Activated CD4-positive, alpha-beta T cell treated with anti-CD3 and anti-CD28 coated beads, Interleukin-2, amount 50 U/mL, for 1 hour (primary cell): Measurements from ENCODE around the gene HOXB3.

Experiments used
- DNase-seq: peaks from one replicate; pipeline ENCODE4 v3.0.0-alpha.2; 2020

Gene HOXB3

GRCh38 chr17:48611681-48612455, 21.8 kb upstream of the HOXB3 start:
- DNase-seq, result no peak

- no peak for DNase-seq
Measured at GRCh38 chr17:48611213-48611612, 21.2 kb upstream of the HOXB3 start.

GRCh38 chr17:48610282-48611211, 20.5 kb upstream of the HOXB3 start, which contains the start of gene HOXB7:
Gene HOXB7 (minus strand): TSS chr17:48611017. CDS start chr17:48610918, 99 bp downstream.
- peak; percentile 57 for DNase-seq

- no peak for DNase-seq
Measured at GRCh38 chr17:48609759-48610281, 19.8 kb upstream of the HOXB3 start.

- no peak for DNase-seq
Measured at GRCh38 chr17:48609033-48609432, 19.0 kb upstream of the HOXB3 start.

DNA sequence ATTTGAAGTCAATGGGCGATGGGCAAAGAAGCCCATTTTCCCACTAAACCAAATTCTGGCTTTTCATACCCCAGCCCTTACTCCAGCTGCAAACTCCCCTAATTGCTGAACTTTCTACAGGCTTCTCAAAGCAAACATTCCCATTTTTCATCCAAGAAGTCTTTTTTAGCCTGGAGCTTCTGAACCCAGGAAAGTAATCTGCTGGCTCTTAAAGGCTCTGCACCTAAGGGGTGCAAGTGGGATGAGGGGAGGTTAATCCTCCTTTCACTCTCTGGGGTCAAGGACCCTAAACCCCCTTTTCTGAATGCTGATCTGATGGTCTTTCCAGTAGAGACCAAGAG, 18.4 kb upstream of the HOXB3 start:
- no peak for DNase-seq

GRCh38 chr17:48606892-48607614, 17.0 kb upstream of the HOXB3 start:
- no peak for DNase-seq

DNA sequence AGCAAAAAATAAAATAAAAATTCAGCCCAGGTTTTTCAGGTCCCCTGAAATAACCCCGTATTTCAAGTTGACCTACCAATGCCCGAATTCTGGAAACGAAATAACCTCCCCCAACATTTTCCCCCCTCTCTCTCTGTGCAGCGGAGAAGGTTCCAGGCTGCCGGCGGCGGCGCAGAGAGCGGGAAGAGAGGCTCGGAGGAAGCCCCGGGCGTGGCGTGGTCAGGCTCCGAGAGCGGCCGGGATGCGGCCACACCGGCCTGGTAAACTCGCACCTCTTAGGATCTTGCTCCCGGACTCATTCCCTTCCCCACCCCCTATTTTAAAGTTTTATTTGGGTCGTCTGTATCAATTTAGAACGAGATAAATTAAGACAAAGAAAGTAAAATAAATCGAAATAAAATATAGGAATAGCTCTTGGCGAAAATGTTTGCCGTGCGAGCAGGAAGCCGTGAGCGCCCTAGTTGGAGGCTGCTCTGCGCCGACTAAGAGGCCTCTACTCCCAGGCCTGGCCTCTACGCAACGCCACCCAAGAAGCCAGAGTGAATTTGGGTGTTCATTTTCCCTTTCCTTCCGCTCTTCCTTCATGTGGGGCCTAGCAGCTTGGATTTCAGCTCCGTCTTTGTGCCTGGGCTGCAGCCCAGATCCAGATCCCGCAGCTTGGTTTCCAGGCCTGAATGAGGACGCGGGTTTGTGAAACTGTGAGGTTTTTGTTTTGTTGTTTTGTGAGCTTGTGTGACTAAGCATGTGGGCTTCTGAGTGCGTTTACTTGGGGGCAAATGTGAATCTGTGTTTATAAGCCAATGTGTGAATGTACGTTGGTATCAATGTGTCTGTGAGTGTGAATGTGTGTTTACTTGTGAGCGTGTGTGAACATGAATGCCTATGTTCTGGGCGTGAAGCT, 16.2 kb upstream of the HOXB3 start:
- DNase-seq, result no peak

- no peak for DNase-seq
Measured at GRCh38 chr17:48605409-48605919, 15.4 kb upstream of the HOXB3 start.

- no peak for DNase-seq
Measured at GRCh38 chr17:48604770-48605329, 14.8 kb upstream of the HOXB3 start, which contains the start of gene HOXB6. Gene HOXB6 (minus strand): TSS chr17:48604986. CDS start chr17:48598150, 6,836 bp downstream.

DNA sequence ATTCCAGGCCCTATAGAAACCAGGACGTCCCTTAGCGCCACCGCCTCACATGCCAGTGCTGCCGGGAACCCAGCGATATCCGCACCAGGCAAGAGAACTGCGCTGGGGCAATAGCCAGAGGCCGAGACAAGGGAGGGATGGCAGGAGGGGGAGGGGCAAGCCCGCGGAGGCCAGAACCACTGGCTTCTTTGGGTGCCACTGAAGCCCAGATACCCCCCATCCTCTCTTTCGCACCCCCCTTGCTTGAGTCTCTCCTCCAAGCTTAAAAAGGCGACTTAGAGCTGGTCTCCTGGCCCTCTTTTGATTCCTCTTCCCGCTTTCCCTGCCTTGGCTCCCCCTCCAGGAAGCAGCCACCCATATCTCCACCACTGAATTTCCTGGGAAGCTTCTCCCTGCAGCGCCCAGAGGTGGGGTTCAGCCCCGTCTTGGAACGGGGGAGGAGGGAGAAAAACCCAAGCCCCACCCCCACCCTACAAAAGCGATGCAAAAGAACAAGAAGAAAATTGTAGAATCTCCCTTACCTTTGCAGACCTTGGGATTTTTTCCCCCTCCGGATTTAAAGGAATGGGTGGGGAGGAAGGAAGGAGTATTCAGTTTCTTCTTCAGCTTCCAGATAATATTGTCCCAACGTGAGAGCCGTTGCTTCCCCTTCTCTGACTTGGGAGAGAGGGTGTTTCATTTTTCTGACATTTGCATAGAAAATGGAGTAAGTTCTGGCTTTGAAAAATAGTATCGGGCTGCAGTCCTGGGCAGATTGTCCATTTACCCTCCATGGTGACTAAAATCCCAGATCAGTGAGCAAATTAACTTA, 14.1 kb upstream of the HOXB3 start:
- no peak for DNase-seq

DNA sequence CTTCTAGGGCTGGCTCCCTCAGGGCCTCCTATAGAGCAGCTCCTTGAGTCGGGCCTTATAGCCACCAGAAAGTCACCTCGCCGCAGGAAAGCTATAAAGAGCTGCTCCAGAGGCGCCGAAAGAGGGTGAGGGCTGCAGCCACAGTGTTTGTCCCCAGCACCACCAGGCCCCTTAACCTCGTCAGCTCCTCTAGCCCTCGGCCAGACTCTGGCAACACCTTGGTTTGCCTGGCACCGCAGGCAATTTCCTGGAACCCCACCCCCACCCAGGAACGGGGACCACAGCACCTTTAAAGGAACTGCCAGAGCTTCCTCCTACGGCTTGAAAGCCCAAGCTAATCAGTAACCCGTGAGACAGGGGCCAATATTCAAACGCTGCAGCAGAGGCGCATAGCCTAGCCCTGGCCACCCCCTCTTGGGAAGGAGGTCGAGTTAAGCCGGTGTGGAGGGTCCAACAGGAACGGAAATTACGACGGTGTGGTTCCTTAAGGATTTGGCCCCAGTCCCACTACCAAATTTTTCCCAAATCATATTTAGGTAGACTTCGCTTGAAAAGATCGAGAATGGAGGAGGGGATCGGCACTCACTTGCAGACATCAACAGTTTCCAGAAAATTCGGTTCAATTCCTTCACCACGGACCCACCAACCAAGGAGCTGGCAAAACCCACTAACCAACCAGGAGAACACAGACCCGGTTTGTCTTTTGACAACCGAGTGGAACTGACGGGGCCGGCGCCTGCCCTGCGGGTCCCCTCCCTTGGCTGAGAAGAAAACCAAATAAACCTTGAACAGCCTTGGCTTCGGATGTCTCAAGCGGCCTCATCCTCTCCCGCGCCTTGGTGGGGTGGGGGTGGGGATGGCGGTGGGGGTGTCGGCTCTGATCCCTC, 11.7 kb upstream of the HOXB3 start:
- DNase-seq, result no peak

- no peak for DNase-seq
Measured at GRCh38 chr17:48601207-48601538, 11.1 kb upstream of the HOXB3 start.

GRCh38 chr17:48600244-48601098, 10.4 kb upstream of the HOXB3 start:
- no peak for DNase-seq

DNA sequence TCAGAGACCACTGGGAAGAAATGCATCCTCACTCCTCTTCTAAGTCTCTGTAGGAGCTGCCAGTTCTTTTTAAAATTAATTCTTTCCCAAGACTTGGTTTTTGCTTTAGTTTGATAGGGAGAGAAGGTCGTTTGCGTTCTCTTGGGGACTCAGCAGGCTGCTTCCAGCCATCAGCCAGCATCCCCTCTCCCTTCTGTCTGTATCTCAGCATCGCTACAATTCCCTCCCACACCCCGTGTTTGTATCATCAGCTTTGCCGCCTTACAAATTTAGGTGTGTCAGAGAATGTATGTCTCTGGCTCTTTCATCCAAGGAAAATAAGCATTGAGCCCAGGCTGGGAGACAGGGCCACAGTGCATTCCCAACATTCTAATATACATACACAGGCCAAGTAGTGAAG, 9.3 kb upstream of the HOXB3 start:
- DNase-seq, result no peak

- DNase-seq, result no peak
Measured at GRCh38 chr17:48598736-48599135, 8.7 kb upstream of the HOXB3 start.

DNA sequence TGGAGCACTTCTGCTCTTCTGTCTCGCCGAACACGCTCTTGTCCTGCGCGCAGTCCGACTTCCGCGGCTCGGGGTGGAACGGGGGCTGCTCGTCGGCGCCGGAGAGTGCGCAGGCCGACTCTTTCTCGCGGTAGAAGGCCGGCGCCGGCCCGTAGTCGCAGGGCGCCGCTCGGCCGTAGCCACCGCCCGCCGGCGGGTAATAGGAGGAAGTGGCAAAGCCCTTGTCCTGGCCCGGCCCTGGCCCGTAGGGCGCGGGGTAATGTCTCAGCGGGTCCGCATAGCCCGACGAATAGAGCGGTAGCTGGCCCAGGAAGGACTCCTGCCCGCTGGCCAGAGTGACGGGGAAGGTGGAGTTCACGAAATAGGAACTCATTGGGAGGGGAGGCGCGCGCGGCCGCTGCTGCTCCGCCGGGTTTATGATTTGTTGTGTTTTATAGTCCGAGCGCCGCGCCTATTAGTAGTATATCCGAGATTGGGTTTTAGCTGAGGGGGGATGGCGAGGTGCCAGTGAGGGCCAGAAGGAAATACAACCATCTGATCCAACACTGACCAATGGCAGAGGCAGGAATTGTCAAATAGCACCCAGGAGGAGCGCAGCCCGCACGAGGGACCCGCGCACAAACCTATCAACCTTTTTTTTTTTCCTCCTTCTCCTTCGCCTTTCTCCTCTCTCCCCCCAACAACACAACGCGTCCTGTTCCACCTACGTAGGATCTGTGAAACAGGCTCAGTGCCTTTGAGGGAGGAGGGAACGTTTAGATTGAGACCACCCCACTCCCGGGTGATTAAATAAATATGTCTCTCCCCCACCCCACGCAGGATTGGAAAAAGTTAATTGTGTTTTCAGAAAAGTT, 8.0 kb upstream of the HOXB3 start:
- DNase-seq, result no peak

DNA sequence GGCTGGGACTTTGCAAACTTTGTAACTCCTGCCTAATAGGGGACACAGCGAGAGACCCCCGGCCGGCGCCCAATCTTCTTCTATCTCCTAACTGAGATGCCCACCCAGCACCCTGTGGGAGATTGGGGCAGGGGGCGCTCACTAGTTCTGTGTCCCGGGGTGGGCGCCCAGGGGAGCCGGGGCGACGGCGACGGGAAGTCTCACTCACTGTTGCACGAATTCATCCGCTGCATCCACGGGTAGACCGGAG, 7.4 kb upstream of the HOXB3 start:
- no peak for DNase-seq
